Muscle layer of colon (tissue), 2 donors: ENCODE results near the gene TMEM11.

Source experiments
- H3K27ac ChIP-seq: one replicate; pipeline ENCODE4 v1.7.0; 2013; ENCODE audit warnings: low read depth, mild to moderate bottlenecking, low read length, moderate library complexity
- H3K27me3 ChIP-seq, 2 donors: one replicate each; pipeline ENCODE4 v1.7.0; 2013; ENCODE audit warnings: low read length in 2 of 2, mild to moderate bottlenecking in 2 of 2; ENCODE audit not compliant: insufficient read depth in 2 of 2, control insufficient read depth in 1 of 2
- H3K36me3 ChIP-seq: one replicate; pipeline ENCODE4 v1.7.0; 2013; ENCODE audit warnings: mild to moderate bottlenecking, low read length; ENCODE audit not compliant: insufficient read depth
- H3K4me1 ChIP-seq: one replicate; pipeline ENCODE4 v1.7.0; 2013; ENCODE audit warnings: mild to moderate bottlenecking, low read length; ENCODE audit not compliant: insufficient read depth
- H3K4me3 ChIP-seq, 2 donors: one replicate each; pipeline ENCODE4 v1.7.0; 2013; ENCODE audit warnings: low read length in 2 of 2, low read depth in 1 of 2, mild to moderate bottlenecking in 1 of 2, moderate library complexity in 1 of 2
- H3K9ac ChIP-seq: one replicate; pipeline ENCODE4 v1.7.0; 2013; ENCODE audit warnings: low read length
- H3K9me3 ChIP-seq: one replicate; pipeline ENCODE4 v1.7.0; 2013; ENCODE audit warnings: mild to moderate bottlenecking, low read length
- donor health status: abdominal sarcoma.
- donor health status: Adenocarcinoma of cecum.

The TMEM11 gene

GRCh38 chr17:21249920-21250703 lies 36.2 kb upstream of the TMEM11 start:
- no peaks in the 10 kb centered on the region for H3K9me3 ChIP-seq
- H3K27ac ChIP-seq, result no peak overlapping the region
- H3K9ac ChIP-seq, result no peak overlapping the region
- no peak overlapping the region for H3K4me3 ChIP-seq
- no peaks in the 10 kb centered on the region for H3K36me3 ChIP-seq
- no peaks in the 10 kb centered on the region for H3K27me3 ChIP-seq
- H3K4me1 ChIP-seq, result peaks cover 21% of the 10 kb centered on the region

- Histone ChIP-seq H3K9me3 (no peaks in the 10 kb centered on the region), H3K4me3 (no peak overlapping the region), H3K9ac (no peak overlapping the region), H3K4me1 (peaks cover 21% of the 10 kb centered on the region), H3K36me3 (no peaks in the 10 kb centered on the region), H3K27ac (no peak overlapping the region), H3K27me3 (no peaks in the 10 kb centered on the region)
Measured at GRCh38 chr17:21249086-21249795, 35.3 kb upstream of the TMEM11 start.

GRCh38 chr17:21248500-21248899 lies 34.5 kb upstream of the TMEM11 start:
- peaks cover 14% of the 10 kb centered on the region for H3K4me1 ChIP-seq
- H3K4me3 ChIP-seq, result no peak overlapping the region
- H3K27ac ChIP-seq, result no peak overlapping the region
- no peaks in the 10 kb centered on the region for H3K27me3 ChIP-seq
- no peaks in the 10 kb centered on the region for H3K36me3 ChIP-seq
- H3K9me3 ChIP-seq, result no peaks in the 10 kb centered on the region
- no peak overlapping the region for H3K9ac ChIP-seq

- Histone ChIP-seq H3K4me3 (no peak overlapping the region), H3K9ac (no peak overlapping the region)
Measured at GRCh38 chr17:21247552-21248258, 33.7 kb upstream of the TMEM11 start.

GRCh38 chr17:21246698-21247097 lies 32.7 kb upstream of the TMEM11 start:
- H3K36me3 ChIP-seq, result peaks cover 4% of the 10 kb centered on the region
- no peaks in the 10 kb centered on the region for H3K9me3 ChIP-seq
- H3K27ac ChIP-seq, result no peak overlapping the region
- no peak overlapping the region for H3K9ac ChIP-seq
- H3K4me1 ChIP-seq, result peaks cover 6% of the 10 kb centered on the region
- no peak overlapping the region for H3K4me3 ChIP-seq
- no peaks in the 10 kb centered on the region for H3K27me3 ChIP-seq

More at GRCh38 chr17:21247552-21248258, 33.7 kb upstream of the TMEM11 start:
- Histone ChIP-seq H3K9me3 (no peaks in the 10 kb centered on the region), H3K27me3 (no peaks in the 10 kb centered on the region), H3K27ac (no peak overlapping the region), H3K36me3 (peaks cover under 1% of the 10 kb centered on the region), H3K4me1 (peaks cover 14% of the 10 kb centered on the region)

GRCh38 chr17:21245639-21246084 lies 31.7 kb upstream of the TMEM11 start:
- H3K27ac ChIP-seq, result no peak overlapping the region
- H3K4me1 ChIP-seq, result no peaks in the 10 kb centered on the region
- H3K27me3 ChIP-seq, result no peaks in the 10 kb centered on the region
- H3K9ac ChIP-seq, result no peak overlapping the region
- H3K9me3 ChIP-seq, result no peaks in the 10 kb centered on the region
- no peak overlapping the region for H3K4me3 ChIP-seq
- peaks cover 4% of the 10 kb centered on the region for H3K36me3 ChIP-seq

- peaks cover 4% of the 10 kb centered on the region for H3K36me3 ChIP-seq
- no peaks in the 10 kb centered on the region for H3K27me3 ChIP-seq
- no peak overlapping the region for H3K9ac ChIP-seq
- no peak overlapping the region for H3K4me3 ChIP-seq
- H3K27ac ChIP-seq, result no peak overlapping the region
- H3K4me1 ChIP-seq, result no peaks in the 10 kb centered on the region
- no peaks in the 10 kb centered on the region for H3K9me3 ChIP-seq
Measured at GRCh38 chr17:21243516-21244303, 29.7 kb upstream of the TMEM11 start.

- H3K4me1 ChIP-seq, result no peaks in the 10 kb centered on the region
- no peak overlapping the region for H3K4me3 ChIP-seq
- no peaks in the 10 kb centered on the region for H3K27me3 ChIP-seq
- H3K9me3 ChIP-seq, result no peaks in the 10 kb centered on the region
- H3K36me3 ChIP-seq, result peaks cover 4% of the 10 kb centered on the region
- H3K27ac ChIP-seq, result no peak overlapping the region
- no peak overlapping the region for H3K9ac ChIP-seq
Measured at GRCh38 chr17:21242780-21243515, 29.0 kb upstream of the TMEM11 start.

- Histone ChIP-seq H3K27ac (no peak overlapping the region), H3K4me3 (no peak overlapping the region), H3K9ac (no peak overlapping the region), H3K4me1 (no peaks in the 10 kb centered on the region), H3K27me3 (no peaks in the 10 kb centered on the region), H3K36me3 (peaks cover 4% of the 10 kb centered on the region), H3K9me3 (no peaks in the 10 kb centered on the region)
Measured at GRCh38 chr17:21242026-21242697, 28.2 kb upstream of the TMEM11 start.

- no peak overlapping the region for H3K4me3 ChIP-seq
- H3K27ac ChIP-seq, result no peak overlapping the region
- H3K27me3 ChIP-seq, result no peaks in the 10 kb centered on the region
- H3K36me3 ChIP-seq, result peaks cover 4% of the 10 kb centered on the region
- no peak overlapping the region for H3K9ac ChIP-seq
- no peaks in the 10 kb centered on the region for H3K9me3 ChIP-seq
- no peaks in the 10 kb centered on the region for H3K4me1 ChIP-seq
Measured at GRCh38 chr17:21241564-21241963, 27.6 kb upstream of the TMEM11 start.
